Measurements from ENCODE around the gene NEU2. TPM values are rescaled to one million over a fixed set of nuclear protein-coding genes. Genes with fewer than 3 reads are reported as not detected.

The NEU2 gene
- total and polyA plus RNA-seq, 10 of the 15 experiments (the other 5 are each of a cell fraction or from before 2014, with no cell fraction given), result not detected

DNA sequence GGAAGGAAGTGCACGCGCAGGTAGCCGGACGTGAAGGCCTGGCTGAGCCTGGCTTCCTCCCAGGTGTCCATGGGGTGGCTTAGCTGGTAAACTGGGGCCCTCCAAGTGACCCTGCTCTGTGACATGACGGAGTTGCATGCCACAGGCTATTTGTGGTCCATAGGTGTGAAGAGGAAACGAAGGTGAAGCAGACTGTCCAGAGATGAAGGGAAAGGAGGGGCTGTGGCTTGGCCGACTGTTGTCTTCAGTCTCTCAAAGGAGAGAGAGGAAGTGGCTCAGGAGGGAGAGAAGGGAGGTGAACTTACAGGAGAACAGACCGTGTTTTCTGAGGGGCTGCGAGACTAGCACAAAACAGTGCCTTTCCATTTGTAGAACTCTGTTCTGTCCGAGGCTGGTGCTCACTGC, 47.0 kb downstream of the NEU2 start (continued):
- TF ChIP-seq, protein P1, sequence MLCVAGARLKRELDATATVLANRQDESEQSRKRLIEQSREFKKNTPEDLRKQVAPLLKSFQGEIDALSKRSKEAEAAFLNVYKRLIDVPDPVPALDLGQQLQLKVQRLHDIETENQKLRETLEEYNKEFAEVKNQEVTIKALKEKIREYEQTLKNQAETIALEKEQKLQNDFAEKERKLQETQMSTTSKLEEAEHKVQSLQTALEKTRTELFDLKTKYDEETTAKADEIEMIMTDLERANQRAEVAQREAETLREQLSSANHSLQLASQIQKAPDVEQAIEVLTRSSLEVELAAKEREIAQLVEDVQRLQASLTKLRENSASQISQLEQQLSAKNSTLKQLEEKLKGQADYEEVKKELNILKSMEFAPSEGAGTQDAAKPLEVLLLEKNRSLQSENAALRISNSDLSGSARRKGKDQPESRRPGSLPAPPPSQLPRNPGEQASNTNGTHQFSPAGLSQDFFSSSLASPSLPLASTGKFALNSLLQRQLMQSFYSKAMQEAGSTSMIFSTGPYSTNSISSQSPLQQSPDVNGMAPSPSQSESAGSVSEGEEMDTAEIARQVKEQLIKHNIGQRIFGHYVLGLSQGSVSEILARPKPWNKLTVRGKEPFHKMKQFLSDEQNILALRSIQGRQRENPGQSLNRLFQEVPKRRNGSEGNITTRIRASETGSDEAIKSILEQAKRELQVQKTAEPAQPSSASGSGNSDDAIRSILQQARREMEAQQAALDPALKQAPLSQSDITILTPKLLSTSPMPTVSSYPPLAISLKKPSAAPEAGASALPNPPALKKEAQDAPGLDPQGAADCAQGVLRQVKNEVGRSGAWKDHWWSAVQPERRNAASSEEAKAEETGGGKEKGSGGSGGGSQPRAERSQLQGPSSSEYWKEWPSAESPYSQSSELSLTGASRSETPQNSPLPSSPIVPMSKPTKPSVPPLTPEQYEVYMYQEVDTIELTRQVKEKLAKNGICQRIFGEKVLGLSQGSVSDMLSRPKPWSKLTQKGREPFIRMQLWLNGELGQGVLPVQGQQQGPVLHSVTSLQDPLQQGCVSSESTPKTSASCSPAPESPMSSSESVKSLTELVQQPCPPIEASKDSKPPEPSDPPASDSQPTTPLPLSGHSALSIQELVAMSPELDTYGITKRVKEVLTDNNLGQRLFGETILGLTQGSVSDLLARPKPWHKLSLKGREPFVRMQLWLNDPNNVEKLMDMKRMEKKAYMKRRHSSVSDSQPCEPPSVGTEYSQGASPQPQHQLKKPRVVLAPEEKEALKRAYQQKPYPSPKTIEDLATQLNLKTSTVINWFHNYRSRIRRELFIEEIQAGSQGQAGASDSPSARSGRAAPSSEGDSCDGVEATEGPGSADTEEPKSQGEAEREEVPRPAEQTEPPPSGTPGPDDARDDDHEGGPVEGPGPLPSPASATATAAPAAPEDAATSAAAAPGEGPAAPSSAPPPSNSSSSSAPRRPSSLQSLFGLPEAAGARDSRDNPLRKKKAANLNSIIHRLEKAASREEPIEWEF (IDR thresholded peaks at IDR 0.05; ENCODE audit: insufficient replicate concordance, low read depth, low read length), result peak; percentile 79
- TF ChIP-seq RUNX3 (IDR thresholded peaks at IDR 0.05; ENCODE audit: low read length), result no peak
- no peak for TF ChIP-seq CEBPB (IDR thresholded peaks at IDR 0.05; ENCODE audit: borderline replicate concordance in 1 of 2, low read depth in 2 of 2, low read length in 2 of 2)
- peak; percentile 89 for TF ChIP-seq NR2F1 (conservative IDR thresholded peaks at IDR 0.05)
- TF ChIP-seq BACH1 (IDR thresholded peaks at IDR 0.05; ENCODE audit: borderline replicate concordance), result peak; percentile 72; the same call in 1 of the 2 replicates
- no peak for TF ChIP-seq MYC (IDR thresholded peaks at IDR 0.05; ENCODE audit: insufficient read depth, insufficient read length, insufficient replicate concordance, low read length, severe bottlenecking)
- TF ChIP-seq YY1 (IDR thresholded peaks at IDR 0.05; ENCODE audit: low read depth, low read length), result 0 out of 2 replicates have a peak, but pooled peaks have one; percentile 52
- TF ChIP-seq CBX5 (IDR thresholded peaks at IDR 0.05; ENCODE audit: low read depth), result no peak
- TF ChIP-seq IRF4 (IDR thresholded peaks at IDR 0.05; ENCODE audit: low read depth, low read length), result peak; percentile 72
- TF ChIP-seq RAD51 (IDR thresholded peaks at IDR 0.05), result no peak; the same call in 1 of the 2 replicates
- TF ChIP-seq POLR2AphosphoS5 (IDR thresholded peaks at IDR 0.05; ENCODE audit: low read length), result peak; percentile 58; the same call in 1 of the 2 replicates
- TF ChIP-seq, protein P2, sequence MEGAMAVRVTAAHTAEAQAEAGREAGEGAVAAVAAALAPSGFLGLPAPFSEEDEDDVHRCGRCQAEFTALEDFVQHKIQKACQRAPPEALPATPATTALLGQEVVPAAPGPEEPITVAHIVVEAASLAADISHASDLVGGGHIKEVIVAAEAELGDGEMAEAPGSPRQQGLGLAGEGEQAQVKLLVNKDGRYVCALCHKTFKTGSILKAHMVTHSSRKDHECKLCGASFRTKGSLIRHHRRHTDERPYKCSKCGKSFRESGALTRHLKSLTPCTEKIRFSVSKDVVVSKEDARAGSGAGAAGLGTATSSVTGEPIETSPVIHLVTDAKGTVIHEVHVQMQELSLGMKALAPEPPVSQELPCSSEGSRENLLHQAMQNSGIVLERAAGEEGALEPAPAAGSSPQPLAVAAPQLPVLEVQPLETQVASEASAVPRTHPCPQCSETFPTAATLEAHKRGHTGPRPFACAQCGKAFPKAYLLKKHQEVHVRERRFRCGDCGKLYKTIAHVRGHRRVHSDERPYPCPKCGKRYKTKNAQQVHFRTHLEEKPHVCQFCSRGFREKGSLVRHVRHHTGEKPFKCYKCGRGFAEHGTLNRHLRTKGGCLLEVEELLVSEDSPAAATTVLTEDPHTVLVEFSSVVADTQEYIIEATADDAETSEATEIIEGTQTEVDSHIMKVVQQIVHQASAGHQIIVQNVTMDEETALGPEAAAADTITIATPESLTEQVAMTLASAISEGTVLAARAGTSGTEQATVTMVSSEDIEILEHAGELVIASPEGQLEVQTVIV (IDR thresholded peaks at IDR 0.05; ENCODE audit: borderline replicate concordance, partially characterized antibody), result peak; percentile 29
- TF ChIP-seq, protein P3, sequence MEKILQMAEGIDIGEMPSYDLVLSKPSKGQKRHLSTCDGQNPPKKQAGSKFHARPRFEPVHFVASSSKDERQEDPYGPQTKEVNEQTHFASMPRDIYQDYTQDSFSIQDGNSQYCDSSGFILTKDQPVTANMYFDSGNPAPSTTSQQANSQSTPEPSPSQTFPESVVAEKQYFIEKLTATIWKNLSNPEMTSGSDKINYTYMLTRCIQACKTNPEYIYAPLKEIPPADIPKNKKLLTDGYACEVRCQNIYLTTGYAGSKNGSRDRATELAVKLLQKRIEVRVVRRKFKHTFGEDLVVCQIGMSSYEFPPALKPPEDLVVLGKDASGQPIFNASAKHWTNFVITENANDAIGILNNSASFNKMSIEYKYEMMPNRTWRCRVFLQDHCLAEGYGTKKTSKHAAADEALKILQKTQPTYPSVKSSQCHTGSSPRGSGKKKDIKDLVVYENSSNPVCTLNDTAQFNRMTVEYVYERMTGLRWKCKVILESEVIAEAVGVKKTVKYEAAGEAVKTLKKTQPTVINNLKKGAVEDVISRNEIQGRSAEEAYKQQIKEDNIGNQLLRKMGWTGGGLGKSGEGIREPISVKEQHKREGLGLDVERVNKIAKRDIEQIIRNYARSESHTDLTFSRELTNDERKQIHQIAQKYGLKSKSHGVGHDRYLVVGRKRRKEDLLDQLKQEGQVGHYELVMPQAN (conservative IDR thresholded peaks at IDR 0.05), result no peak
- peak; percentile 89 to 95 for TF ChIP-seq EP300 (IDR thresholded peaks at IDR 0.05; ENCODE audit: borderline replicate concordance in 1 of 2, control insufficient read depth in 1 of 2, low read depth in 2 of 2, low read length in 2 of 2)
- no peak for TF ChIP-seq ZNF384 (IDR thresholded peaks at IDR 0.05; ENCODE audit: borderline replicate concordance, low read depth, low read length)
- TF ChIP-seq SMAD5 (IDR thresholded peaks at IDR 0.05; ENCODE audit: low read depth), result no peak
- TF ChIP-seq WRNIP1 (IDR thresholded peaks at IDR 0.05; ENCODE audit: borderline replicate concordance, low read depth, low read length), result 0 out of 2 replicates have a peak, but pooled peaks have one; percentile 38
- no peak for TF ChIP-seq SUPT20H (IDR thresholded peaks at IDR 0.05; ENCODE audit: borderline replicate concordance, control insufficient read depth, low read depth, low read length)
- TF ChIP-seq NFYA (IDR thresholded peaks at IDR 0.05; ENCODE audit: borderline replicate concordance, low read depth, low read length), result no peak
- TF ChIP-seq ZNF207 (IDR thresholded peaks at IDR 0.05; ENCODE audit: borderline replicate concordance), result no peak
- TF ChIP-seq RELA (IDR thresholded peaks at IDR 0.05; ENCODE audit: borderline replicate concordance, partially characterized antibody), result no peak
